Parathyroid adenoma (tissue), 2 donors: ENCODE measurements around the gene ADGRV1.

ENCODE experiments used
- H2AFZ ChIP-seq: fragments of 300-600 bp; sonication (generic); one replicate; pipeline ENCODE4 v1.7.0; 2017; ENCODE audit warnings: antibody characterized with exemption, mild to moderate bottlenecking
- H3K27ac ChIP-seq: fragments of 300-600 bp; sonication (generic); one replicate; pipeline ENCODE4 v1.7.0; 2017
- H3K27me3 ChIP-seq: fragments of 300-600 bp; sonication (generic); one replicate; pipeline ENCODE4 v1.7.0; 2017; ENCODE audit warnings: low read length; ENCODE audit not compliant: control insufficient read depth, insufficient read depth
- H3K36me3 ChIP-seq: fragments of 300-600 bp; sonication (generic); one replicate; pipeline ENCODE4 v1.7.0; 2017; ENCODE audit warnings: low read length; ENCODE audit not compliant: control insufficient read depth, insufficient read depth
- H3K4me1 ChIP-seq: fragments of 300-600 bp; sonication (generic); one replicate; pipeline ENCODE4 v1.7.0; 2017; ENCODE audit warnings: control low read depth
- H3K4me2 ChIP-seq: fragments of 300-600 bp; sonication (generic); one replicate; pipeline ENCODE4 v1.7.0; 2017; ENCODE audit warnings: low read length
- H3K4me3 ChIP-seq: fragments of 300-600 bp; sonication (generic); one replicate; pipeline ENCODE4 v1.7.0; 2017; ENCODE audit warnings: low read depth, low read length
- H3K79me2 ChIP-seq: fragments of 300-600 bp; sonication (generic); one replicate; pipeline ENCODE4 v1.7.0; 2017; ENCODE audit warnings: control low read depth
- H3K9ac ChIP-seq: fragments of 300-600 bp; sonication (generic); one replicate; pipeline ENCODE4 v1.7.0; 2017; ENCODE audit warnings: mild to moderate bottlenecking
- H3K9me3 ChIP-seq: fragments of 300-600 bp; sonication (generic); one replicate; pipeline ENCODE4 v1.7.0; 2017; ENCODE audit warnings: low read length; ENCODE audit not compliant: control insufficient read depth
- CTCF ChIP-seq: fragments of 300-600 bp; sonication (generic); IDR thresholded peaks from one replicate; pipeline ENCODE4 v1.7.0; 2017; ENCODE audit warnings: antibody characterized with exemption, mild to moderate bottlenecking
- donor health status: primary hyperparathyroidism.

The ADGRV1 gene

GRCh38 chr5:91101600-91102379 lies 543.2 kb downstream of the ADGRV1 start:
- H3K9ac ChIP-seq, result no peak overlapping the region
- TF ChIP-seq CTCF, result peak; percentile 78

GRCh38 chr5:91103353-91104061 lies 544.9 kb downstream of the ADGRV1 start:
- TF ChIP-seq CTCF, result no peak
- Histone ChIP-seq H3K27me3 (no peaks in the 10 kb centered on the region), H3K9ac (no peak overlapping the region), H3K27ac (no peak overlapping the region), H3K4me3 (no peak overlapping the region), H3K4me2 (no peak overlapping the region), H3K9me3 (no peaks in the 10 kb centered on the region), H2AFZ (peak overlapping the region; percentile 68), H3K4me1 (no peaks in the 10 kb centered on the region), H3K79me2 (no peaks in the 10 kb centered on the region), H3K36me3 (no peaks in the 10 kb centered on the region)

More at GRCh38 chr5:91101600-91102379, 543.2 kb downstream of the ADGRV1 start:
- Histone ChIP-seq H3K27me3 (no peaks in the 10 kb centered on the region), H3K36me3 (no peaks in the 10 kb centered on the region), H3K4me2 (peak overlapping the region; percentile 13), H3K79me2 (no peaks in the 10 kb centered on the region), H2AFZ (peak overlapping the region; percentile 56), H3K4me1 (no peaks in the 10 kb centered on the region), H3K4me3 (no peak overlapping the region), H3K9me3 (no peaks in the 10 kb centered on the region), H3K27ac (no peak overlapping the region)

- Histone ChIP-seq H2AFZ (no peak overlapping the region), H3K27ac (no peak overlapping the region), H3K9ac (no peak overlapping the region), H3K9me3 (no peaks in the 10 kb centered on the region), H3K4me1 (no peaks in the 10 kb centered on the region), H3K36me3 (no peaks in the 10 kb centered on the region), H3K79me2 (no peaks in the 10 kb centered on the region), H3K4me2 (no peak overlapping the region), H3K4me3 (no peak overlapping the region), H3K27me3 (no peaks in the 10 kb centered on the region)
- no peak for TF ChIP-seq CTCF
Measured at GRCh38 chr5:91104062-91104448, 545.5 kb downstream of the ADGRV1 start.

GRCh38 chr5:91106842-91107511 lies 548.4 kb downstream of the ADGRV1 start:
- Histone ChIP-seq H2AFZ (peak overlapping the region; percentile 56), H3K27ac (no peak overlapping the region), H3K36me3 (no peaks in the 10 kb centered on the region), H3K4me1 (no peaks in the 10 kb centered on the region), H3K4me3 (no peak overlapping the region), H3K27me3 (no peaks in the 10 kb centered on the region), H3K4me2 (no peak overlapping the region), H3K9ac (no peak overlapping the region), H3K9me3 (no peaks in the 10 kb centered on the region), H3K79me2 (no peaks in the 10 kb centered on the region)
- no peak for TF ChIP-seq CTCF
